Aorta (tissue), 5 donors: Measurements from ENCODE around the gene PPP1R7. TPM values are rescaled to one million over a fixed set of nuclear protein-coding genes. Genes with fewer than 3 reads are reported as not detected.

Experiments
- ATAC-seq: fragments of 200-7000 bp; cut with Tn5 transposase; one replicate; pipeline ENCODE4 v1.9.1; 2022; ENCODE audit warnings: moderate library complexity; ENCODE audit not compliant: low FRiP score
- DNase-seq, 2 donors: peaks; one replicate each; pipeline ENCODE4 v3.0.0-alpha.2; 2020
- H3K27ac ChIP-seq, 2 donors: one replicate each; pipeline ENCODE4 v1.5.1; 2013; ENCODE audit warnings: low read length in 2 of 2, mild to moderate bottlenecking in 2 of 2, moderate library complexity in 2 of 2, control low read depth in 1 of 2, inconsistent platforms in 1 of 2, low read depth in 1 of 2
- H3K27me3 ChIP-seq, 2 donors: one replicate each; pipeline ENCODE4 v1.6.1; 2013; ENCODE audit warnings: control low read depth in 1 of 2, low read length in 1 of 2, mild to moderate bottlenecking in 1 of 2, moderate library complexity in 1 of 2; ENCODE audit not compliant: insufficient read depth in 2 of 2, control insufficient read depth in 1 of 2
- H3K36me3 ChIP-seq, 2 donors: one replicate each; pipeline ENCODE4 v1.6.1; 2013; ENCODE audit warnings: control low read depth in 1 of 2, low read length in 1 of 2, mild to moderate bottlenecking in 1 of 2; ENCODE audit not compliant: insufficient read depth in 2 of 2, control insufficient read depth in 1 of 2
- H3K4me1 ChIP-seq, 2 donors: one replicate each; pipeline ENCODE4 v1.6.1; 2013; ENCODE audit warnings: low read length in 2 of 2, control low read depth in 1 of 2, mild to moderate bottlenecking in 1 of 2, moderate library complexity in 1 of 2; ENCODE audit not compliant: insufficient read depth in 2 of 2, control insufficient read depth in 1 of 2
- H3K4me3 ChIP-seq, 2 donors: one replicate each; pipeline ENCODE4 v1.5.1; 2013; ENCODE audit warnings: low read length in 2 of 2, control low read depth in 1 of 2, mild to moderate bottlenecking in 1 of 2
- H3K9me3 ChIP-seq: one replicate; pipeline ENCODE4 v1.6.1; 2013; ENCODE audit warnings: mild to moderate bottlenecking, low read length; ENCODE audit not compliant: control insufficient read depth
- WGBS, 2 donors: extraction: QIAGEN DNeasy Blood & Tissue Kit; methylation state at CpG; one replicate each; pipeline ENCODE4 v1.1.7; 2013; 5-methylcytosine and 5-hydroxymethylcytosine counted together
- intact Hi-C, 2 donors: fragments of 100-400 bp; cut with DNase I; formaldehyde crosslinking; loops; one replicate each; pipeline versions ENCODE4 v1.14.2 to v1.15.0; 2022
- polyA plus RNA-seq, 2 donors: library from polyadenylated mRNA; stranded (reverse); fragments of 200-250 nt; gene quantifications; one replicate each; pipeline ENCODE4 v1.2.3, GENCODE V29; 2013
- total RNA-seq, 2 donors: library from RNA; stranded (reverse); fragmentation: NEBNext Ultra II Directional; extraction: Animal tissue kit (Norgen Biotek cat#: 25700); gene quantifications; one replicate each; pipeline ENCODE4 v1.2.1, GENCODE V29; 2021
- donor health status: healthy with polysubstance abuse.
- donor health status: Bipolar disorder and iron deficiency.
- donor health status: DM: no; HTN: no; CAD: no.
- donor health status: DM: no; HTN: no; CAD: no.
- donor health status: DM: yes; HTN: yes; CAD: no.

PPP1R7 gene
- total and polyA plus RNA-seq, 4 donors: 41.1 to 83.4 (median 60.1) TPM

- no peaks in the 10 kb centered on the region for H3K4me1 ChIP-seq
- no peak within 1 kb of the TSS for H3K4me3 ChIP-seq
- intact Hi-C loops: no loop called here
- DNase-seq: no peak
- no peaks in the 10 kb centered on the region for H3K9me3 ChIP-seq
- no peak for ATAC-seq
- no peak within 1 kb of the TSS for H3K27ac ChIP-seq
- no peaks in the 10 kb centered on the region for H3K27me3 ChIP-seq
- WGBS, 2 donors: 50 to 58% methylated on average over 20 to 21 of the region's 21 CpGs
- no peaks in the 10 kb centered on the region for H3K36me3 ChIP-seq
Measured at GRCh38 chr2:241188361-241189092, 38.3 kb downstream of the PPP1R7 start, which contains the start of gene ANO7. Gene ANO7, plus strand, starts transcription at chr2:241188677. Its CDS starts 1,387 bp downstream, at chr2:241190064.

- Histone ChIP-seq H3K4me1 (no peaks in the 10 kb centered on the region), H3K9me3 (no peaks in the 10 kb centered on the region), H3K27me3 (no peaks in the 10 kb centered on the region), H3K4me3 (no peak overlapping the region), H3K36me3 (no peaks in the 10 kb centered on the region), H3K27ac (no peak overlapping the region)
- DNase-seq (peak in 1 of 2 donors; percentile 69), ATAC-seq (no peak)
- intact Hi-C loops: no loop called here
- WGBS, 2 donors: 90 to 92% methylated on average over 32 of the region's 32 CpGs
Measured at GRCh38 chr2:241189093-241189855, 39.0 kb downstream of the PPP1R7 start.

GRCh38 chr2:241189856-241190201, 39.6 kb downstream of the PPP1R7 start:
- no peak for ATAC-seq
- no peaks in the 10 kb centered on the region for H3K27me3 ChIP-seq
- H3K4me3 ChIP-seq: no peak overlapping the region
- no peaks in the 10 kb centered on the region for H3K9me3 ChIP-seq
- H3K27ac ChIP-seq: no peak overlapping the region
- WGBS, 2 donors: 85 to 86% methylated on average over 15 of the region's 15 CpGs
- intact Hi-C loops: no loop called here
- peak in 1 of 2 donors; percentile 65 for DNase-seq
- no peaks in the 10 kb centered on the region for H3K4me1 ChIP-seq
- no peaks in the 10 kb centered on the region for H3K36me3 ChIP-seq

- ATAC-seq: no peak
Measured at GRCh38 chr2:241190291-241190981, 40.2 kb downstream of the PPP1R7 start.

DNA sequence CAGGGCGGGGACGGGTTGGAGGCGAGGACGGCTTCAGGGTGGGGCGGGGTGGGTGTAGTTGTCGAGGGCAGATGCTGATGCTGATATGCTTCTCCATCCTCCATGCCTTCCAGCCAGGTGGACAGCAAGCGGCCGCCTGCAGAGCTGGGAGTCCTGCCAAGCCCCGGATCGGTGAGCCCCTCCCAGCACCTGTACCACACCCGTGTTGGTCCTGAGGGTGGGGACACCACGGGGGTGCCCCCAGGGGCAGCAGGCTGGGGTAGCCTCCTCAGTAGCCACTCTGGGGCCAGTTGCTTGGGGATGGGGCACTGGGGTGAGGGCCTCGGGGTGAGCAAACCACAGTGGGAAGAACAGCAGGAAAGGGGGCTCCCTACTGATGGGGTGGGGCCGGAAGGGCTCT, 40.8 kb downstream of the PPP1R7 start:
- no peak overlapping the region for H3K27ac ChIP-seq
- H3K27me3 ChIP-seq: no peaks in the 10 kb centered on the region
- H3K4me3 ChIP-seq: no peak overlapping the region
- no peaks in the 10 kb centered on the region for H3K4me1 ChIP-seq
- no peaks in the 10 kb centered on the region for H3K36me3 ChIP-seq
- DNase-seq (peak in 1 of 2 donors; percentile 61), ATAC-seq (no peak)
- 83 to 85% methylated on average over 12 to 14 of the region's 14 CpGs for WGBS, 2 donors
- intact Hi-C loops: no loop called here
- H3K9me3 ChIP-seq: no peaks in the 10 kb centered on the region

More at GRCh38 chr2:241190291-241190981, 40.2 kb downstream of the PPP1R7 start:
- Histone ChIP-seq H3K4me3 (no peak overlapping the region), H3K4me1 (no peaks in the 10 kb centered on the region), H3K9me3 (no peaks in the 10 kb centered on the region), H3K36me3 (no peaks in the 10 kb centered on the region), H3K27me3 (no peaks in the 10 kb centered on the region), H3K27ac (no peak overlapping the region)
- peak in 1 of 2 donors; percentile 65 for DNase-seq
- 90 to 91% methylated on average over 18 to 19 of the region's 19 CpGs for WGBS, 2 donors
- intact Hi-C loops: no loop called here

GRCh38 chr2:241193271-241193670, 43.0 kb downstream of the PPP1R7 start:
- Histone ChIP-seq H3K36me3 (no peaks in the 10 kb centered on the region), H3K27me3 (no peaks in the 10 kb centered on the region), H3K9me3 (no peaks in the 10 kb centered on the region), H3K27ac (no peak overlapping the region), H3K4me1 (no peaks in the 10 kb centered on the region), H3K4me3 (no peak overlapping the region)
- no peak for ATAC-seq
- peak in 1 of 2 donors; percentile 47 for DNase-seq
- intact Hi-C loops: no loop called here
- WGBS, 2 donors: 86 to 88% methylated on average over 8 of the region's 8 CpGs

GRCh38 chr2:241194811-241195210, 44.5 kb downstream of the PPP1R7 start:
- ATAC-seq: no peak
- intact Hi-C loops: no loop called here
- peak in 1 of 2 donors; percentile 68 for DNase-seq
- Histone ChIP-seq H3K4me3 (no peak overlapping the region), H3K27ac (no peak overlapping the region), H3K27me3 (no peaks in the 10 kb centered on the region), H3K4me1 (no peaks in the 10 kb centered on the region), H3K9me3 (no peaks in the 10 kb centered on the region), H3K36me3 (no peaks in the 10 kb centered on the region)
- 76 to 78% methylated on average over 9 of the region's 9 CpGs for WGBS, 2 donors

DNA sequence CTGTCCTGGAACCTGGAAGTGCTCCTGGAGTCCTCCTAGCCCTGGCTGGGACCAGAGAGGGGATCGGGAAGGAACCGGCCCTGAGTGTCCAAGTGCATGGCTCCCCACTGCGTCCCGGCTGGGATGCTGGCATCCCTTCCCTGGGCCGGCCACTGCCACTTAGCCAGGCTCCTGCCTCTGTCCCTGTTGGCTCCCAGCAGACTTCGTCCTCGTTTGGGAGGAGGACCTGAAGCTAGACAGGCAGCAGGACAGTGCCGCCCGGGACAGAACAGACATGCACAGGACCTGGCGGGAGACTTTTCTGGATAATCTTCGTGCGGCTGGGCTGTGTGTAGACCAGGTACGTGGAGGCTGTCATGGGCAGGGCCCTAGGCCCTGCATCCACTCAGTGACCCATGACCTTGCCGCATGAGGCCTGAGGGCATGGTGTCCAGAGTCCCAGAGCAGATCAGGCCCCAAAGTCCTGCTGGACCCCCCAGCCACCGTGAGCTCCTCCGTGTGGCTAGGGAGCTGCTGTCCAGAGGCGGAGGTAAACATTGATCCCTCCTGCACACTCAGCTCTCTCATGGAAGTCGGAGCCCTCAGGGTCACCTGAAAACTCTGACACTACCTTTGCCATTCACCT, 45.4 kb downstream of the PPP1R7 start:
- Histone ChIP-seq H3K4me3 (no peak overlapping the region), H3K36me3 (no peaks in the 10 kb centered on the region), H3K27ac (no peak overlapping the region), H3K9me3 (no peaks in the 10 kb centered on the region), H3K27me3 (no peaks in the 10 kb centered on the region), H3K4me1 (no peaks in the 10 kb centered on the region)
- WGBS, 2 donors: 83 to 85% methylated on average over 18 of the region's 18 CpGs
- ATAC-seq (no peak), DNase-seq (peak; percentile 34 to 65)
- intact Hi-C loops: no loop called here
